Stimulated activated naive B cell treated with anti-CD40 and anti-IgM and Interleukin-4, amounts not matched to agents 10 μg/mL and 1 μg/mL and 100 μg/mL, for 72 hours (primary cell): ENCODE data around the gene CDH13.

ENCODE experiments used
- ATAC-seq, 2 donors: fragments of 150-1000 bp; cut with Tn5 transposase; replicated peaks; 2 replicates each; pipeline ENCODE4 v1.10.0; 2021; ENCODE audit warnings: moderate library complexity in 1 of 2
- DNase-seq: peaks from one replicate; pipeline ENCODE4 v3.0.0; 2021
- H3K27ac Mint-ChIP-seq: one replicate; pipeline ENCODE4 v1.8.0; 2022; ENCODE audit warnings: mild to moderate bottlenecking, mixed read lengths
- H3K27me3 Mint-ChIP-seq, 2 donors: one replicate each; pipeline ENCODE4 v1.8.0; 2022; ENCODE audit warnings: mixed read lengths in 2 of 2
- H3K36me3 Mint-ChIP-seq, 2 donors: one replicate each; pipeline ENCODE4 v1.8.0; 2022; ENCODE audit warnings: mixed read lengths in 2 of 2, mild to moderate bottlenecking in 1 of 2
- H3K4me1 Mint-ChIP-seq, 2 donors: one replicate each; pipeline ENCODE4 v1.8.0; 2022; ENCODE audit warnings: mixed read lengths in 2 of 2, mild to moderate bottlenecking in 1 of 2
- H3K4me3 Mint-ChIP-seq, 2 donors: one replicate each; pipeline ENCODE4 v1.8.0; 2022; ENCODE audit warnings: mild to moderate bottlenecking in 2 of 2, mixed read lengths in 2 of 2, moderate library complexity in 1 of 2
- H3K9me3 Mint-ChIP-seq, 2 donors: one replicate each; pipeline ENCODE4 v1.8.0; 2022; ENCODE audit warnings: mixed read lengths in 2 of 2, mild to moderate bottlenecking in 1 of 2

The CDH13 gene

GRCh38 chr16:82626791-82627261 lies at the start of gene CDH13:
Gene CDH13, plus strand, starts transcription at chr16:82626969.
- Mint-ChIP-seq H3K4me1 (peaks cover 0 to 6% of the 10 kb centered on the region in 2 donors), H3K27ac (peak within 1 kb of the TSS; percentile 47), H3K36me3 (no peaks in the 10 kb centered on the region), H3K9me3 (no peaks in the 10 kb centered on the region), H3K27me3 (peaks cover 51 to 57% of the 10 kb centered on the region in 2 donors), H3K4me3 (no peak within 1 kb of the TSS)
- no peak for ATAC-seq
- DNase-seq, result no peak

GRCh38 chr16:82580298-82580890 lies 46.4 kb upstream of the CDH13 start:
- no peaks in the 10 kb centered on the region for H3K4me1 Mint-ChIP-seq
- DNase-seq (no peak), ATAC-seq (no peak)
- no peak overlapping the region for H3K4me3 Mint-ChIP-seq
- no peaks in the 10 kb centered on the region for H3K27me3 Mint-ChIP-seq
- H3K36me3 Mint-ChIP-seq, result no peaks in the 10 kb centered on the region
- H3K9me3 Mint-ChIP-seq, result no peaks in the 10 kb centered on the region
- H3K27ac Mint-ChIP-seq, result no peak overlapping the region

- H3K9me3 Mint-ChIP-seq, result no peaks in the 10 kb centered on the region
- DNase-seq, result no peak
- no peak overlapping the region for H3K27ac Mint-ChIP-seq
- no peaks in the 10 kb centered on the region for H3K36me3 Mint-ChIP-seq
- no peak overlapping the region for H3K4me3 Mint-ChIP-seq
- no peak for ATAC-seq
- H3K4me1 Mint-ChIP-seq, result no peaks in the 10 kb centered on the region
- H3K27me3 Mint-ChIP-seq, result no peaks in the 10 kb centered on the region
These were observed 43.8 kb upstream of the CDH13 start for GRCh38 chr16:82582975-82583374.

GRCh38 chr16:82583422-82583821 lies 43.3 kb upstream of the CDH13 start:
- Mint-ChIP-seq H3K27ac (no peak overlapping the region), H3K4me1 (no peaks in the 10 kb centered on the region), H3K27me3 (no peaks in the 10 kb centered on the region), H3K9me3 (no peaks in the 10 kb centered on the region), H3K4me3 (no peak overlapping the region), H3K36me3 (no peaks in the 10 kb centered on the region)
- ATAC-seq, result no peak
- no peak for DNase-seq

- peaks cover 0 to 3% of the 10 kb centered on the region in 2 donors for H3K27me3 Mint-ChIP-seq
- peaks cover 0 to 3% of the 10 kb centered on the region in 2 donors for H3K9me3 Mint-ChIP-seq
- no peak overlapping the region for H3K4me3 Mint-ChIP-seq
- no peaks in the 10 kb centered on the region for H3K4me1 Mint-ChIP-seq
- DNase-seq (no peak), ATAC-seq (no peak)
- no peaks in the 10 kb centered on the region for H3K36me3 Mint-ChIP-seq
- no peak overlapping the region for H3K27ac Mint-ChIP-seq
These were observed 42.1 kb upstream of the CDH13 start for GRCh38 chr16:82584553-82585152.

- Mint-ChIP-seq H3K27ac (no peak overlapping the region), H3K27me3 (peaks cover 0 to 5% of the 10 kb centered on the region in 2 donors), H3K9me3 (peaks cover 0 to 5% of the 10 kb centered on the region in 2 donors), H3K4me1 (no peaks in the 10 kb centered on the region), H3K36me3 (no peaks in the 10 kb centered on the region), H3K4me3 (no peak overlapping the region)
- DNase-seq (no peak), ATAC-seq (no peak)
These were observed 41.1 kb upstream of the CDH13 start for GRCh38 chr16:82585675-82586074.

- H3K27me3 Mint-ChIP-seq, result peaks cover 0 to 5% of the 10 kb centered on the region in 2 donors
- DNase-seq (no peak), ATAC-seq (no peak)
- no peak overlapping the region for H3K4me3 Mint-ChIP-seq
- peaks cover 0 to 5% of the 10 kb centered on the region in 2 donors for H3K9me3 Mint-ChIP-seq
- H3K36me3 Mint-ChIP-seq, result no peaks in the 10 kb centered on the region
- no peak overlapping the region for H3K27ac Mint-ChIP-seq
- H3K4me1 Mint-ChIP-seq, result no peaks in the 10 kb centered on the region
These were observed 40.6 kb upstream of the CDH13 start for GRCh38 chr16:82586130-82586529.

- H3K36me3 Mint-ChIP-seq, result no peaks in the 10 kb centered on the region
- peaks cover 0 to 5% of the 10 kb centered on the region in 2 donors for H3K27me3 Mint-ChIP-seq
- ATAC-seq, result no peak
- H3K4me1 Mint-ChIP-seq, result no peaks in the 10 kb centered on the region
- no peak for DNase-seq
- H3K4me3 Mint-ChIP-seq, result no peak overlapping the region
- peaks cover 0 to 5% of the 10 kb centered on the region in 2 donors for H3K9me3 Mint-ChIP-seq
- H3K27ac Mint-ChIP-seq, result no peak overlapping the region
These were observed 39.5 kb upstream of the CDH13 start for GRCh38 chr16:82587289-82587688.

- Mint-ChIP-seq H3K4me3 (no peak overlapping the region), H3K36me3 (no peaks in the 10 kb centered on the region), H3K4me1 (no peaks in the 10 kb centered on the region), H3K27me3 (peaks cover 0 to 5% of the 10 kb centered on the region in 2 donors), H3K27ac (no peak overlapping the region), H3K9me3 (peaks cover 0 to 5% of the 10 kb centered on the region in 2 donors)
- DNase-seq, result no peak
- no peak for ATAC-seq
These were observed 37.4 kb upstream of the CDH13 start for GRCh38 chr16:82589407-82589806.

GRCh38 chr16:82594114-82594513 lies 32.7 kb upstream of the CDH13 start:
- Mint-ChIP-seq H3K9me3 (peaks cover 5 to 8% of the 10 kb centered on the region in 2 donors), H3K27me3 (peaks cover 5 to 6% of the 10 kb centered on the region in 2 donors), H3K4me3 (no peak overlapping the region), H3K27ac (no peak overlapping the region), H3K4me1 (no peaks in the 10 kb centered on the region), H3K36me3 (no peaks in the 10 kb centered on the region)
- DNase-seq (no peak), ATAC-seq (no peak)

- ATAC-seq, result no peak
- Mint-ChIP-seq H3K4me1 (no peaks in the 10 kb centered on the region), H3K9me3 (peaks cover 6 to 14% of the 10 kb centered on the region in 2 donors), H3K36me3 (no peaks in the 10 kb centered on the region), H3K27me3 (peaks cover 0 to 6% of the 10 kb centered on the region in 2 donors), H3K27ac (no peak overlapping the region), H3K4me3 (no peak overlapping the region)
- no peak for DNase-seq
These were observed 28.0 kb upstream of the CDH13 start for GRCh38 chr16:82598771-82599170.

- ATAC-seq (no peak), DNase-seq (no peak)
- no peak overlapping the region for H3K27ac Mint-ChIP-seq
- H3K27me3 Mint-ChIP-seq, result peaks cover 0 to 6% of the 10 kb centered on the region in 2 donors
- H3K4me3 Mint-ChIP-seq, result no peak overlapping the region
- no peaks in the 10 kb centered on the region for H3K36me3 Mint-ChIP-seq
- peaks cover 6 to 11% of the 10 kb centered on the region in 2 donors for H3K9me3 Mint-ChIP-seq
- no peaks in the 10 kb centered on the region for H3K4me1 Mint-ChIP-seq
These were observed 24.7 kb upstream of the CDH13 start for GRCh38 chr16:82601989-82602640.

GRCh38 chr16:82603784-82604411 lies 22.9 kb upstream of the CDH13 start:
- Mint-ChIP-seq H3K9me3 (peaks cover 5 to 6% of the 10 kb centered on the region in 2 donors), H3K27ac (no peak overlapping the region), H3K36me3 (no peaks in the 10 kb centered on the region), H3K27me3 (no peaks in the 10 kb centered on the region), H3K4me3 (no peak overlapping the region), H3K4me1 (no peaks in the 10 kb centered on the region)
- DNase-seq (no peak), ATAC-seq (peak in 1 of 2 donors; percentile 43)

GRCh38 chr16:82605076-82605475 lies 21.7 kb upstream of the CDH13 start:
- no peaks in the 10 kb centered on the region for H3K36me3 Mint-ChIP-seq
- DNase-seq (no peak), ATAC-seq (no peak)
- no peak overlapping the region for H3K4me3 Mint-ChIP-seq
- H3K4me1 Mint-ChIP-seq, result no peaks in the 10 kb centered on the region
- no peak overlapping the region for H3K27ac Mint-ChIP-seq
- peaks cover 0 to 1% of the 10 kb centered on the region in 2 donors for H3K27me3 Mint-ChIP-seq
- peaks cover 2 to 6% of the 10 kb centered on the region in 2 donors for H3K9me3 Mint-ChIP-seq
